ENCODE results near the gene RBM20.

- TF ChIP-seq POLR2A (IDR thresholded peaks at IDR 0.05) (no peak), CTCF (IDR thresholded peaks at IDR 0.05 in 4 of 5, conservative IDR thresholded peaks at IDR 0.05 in 1 of 5) (no peak)
These were observed 199.9 kb downstream of the RBM20 start for GRCh38 chr10:110843796-110844616.
